NCI-H524 treated with DMSO at 0.1 percent for 48 hours (cell line): ENCODE results near the gene VSTM2A.

ENCODE experiments used
- DNase-seq: peaks from one replicate; lab custom pipeline; 2025; lab: John Stamatoyannopoulos, UW

Gene VSTM2A

DNA sequence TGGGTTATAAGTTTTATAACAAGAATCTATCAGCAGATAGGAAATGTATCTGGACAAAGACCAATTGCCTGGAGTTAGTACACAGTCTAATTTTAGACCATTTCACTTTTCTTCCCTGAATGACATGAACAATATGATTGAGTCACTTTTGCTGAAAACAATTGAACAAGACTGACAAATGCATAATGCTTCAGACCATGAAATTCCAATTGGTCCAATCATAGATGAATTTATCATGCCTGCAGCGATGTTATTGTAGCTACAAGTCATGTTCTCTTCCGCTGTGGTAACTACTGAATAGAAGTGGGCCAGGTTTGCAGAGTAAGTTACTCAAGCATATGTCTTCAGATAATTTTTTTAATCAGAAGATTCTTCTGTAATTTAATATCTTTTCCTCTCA, 73.4 kb downstream of the VSTM2A start:
- DNase-seq: no peak
